Measurements from ENCODE around the gene CCDC61. TPM values are rescaled to one million over a fixed set of nuclear protein-coding genes. Genes with fewer than 3 reads are reported as not detected.

Gene CCDC61
- total and polyA plus RNA-seq, 2 of the 8 experiments (the other 6 are each of a cell fraction or from before 2014, with no cell fraction given), result 7.8 to 17.4 TPM

DNA sequence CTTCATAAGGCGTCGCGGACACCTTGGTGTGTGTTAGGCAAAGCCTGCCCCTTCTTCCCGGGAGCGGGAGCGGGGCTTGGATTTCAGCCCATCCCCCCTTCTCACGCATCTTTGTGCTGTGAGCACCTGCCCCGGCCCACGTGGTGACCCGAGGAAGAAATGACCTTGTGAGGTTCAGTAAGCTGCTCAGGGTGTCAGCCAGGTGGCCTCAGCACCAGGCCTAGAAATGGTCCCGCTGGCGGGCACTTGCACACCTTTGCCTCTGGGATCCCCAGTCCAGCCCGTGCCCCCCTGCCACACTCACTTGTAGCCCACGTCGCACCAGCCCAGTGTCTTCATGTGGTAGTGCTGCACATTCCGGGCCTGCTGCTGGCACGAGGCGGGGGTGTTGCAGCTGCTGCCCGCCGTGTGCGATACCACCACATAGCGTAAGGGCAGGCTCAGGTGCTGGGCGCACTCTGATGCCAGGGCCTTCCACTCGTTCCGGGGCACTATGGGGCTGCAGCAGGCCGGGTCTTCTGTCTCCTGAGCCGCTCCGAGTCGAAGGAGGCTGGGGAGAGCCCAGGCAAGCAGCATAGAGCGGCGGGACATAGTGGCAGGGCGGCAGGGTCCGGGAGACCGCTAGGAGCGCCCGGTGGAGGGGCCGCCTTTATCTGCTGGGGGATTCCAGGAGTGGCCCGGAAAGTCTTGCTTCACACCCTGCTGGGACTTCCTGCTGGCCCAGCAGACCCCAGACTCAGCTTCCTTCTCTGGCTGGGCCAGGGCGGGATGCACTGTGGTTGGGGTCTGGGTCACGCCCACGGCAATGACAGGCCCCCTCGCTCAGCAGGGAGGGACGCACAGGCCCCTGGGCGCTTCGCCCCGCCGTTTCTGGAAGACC is 27.4 kb downstream of the CCDC61 start, which contains the start of gene PGLYRP1:
Gene PGLYRP1, minus strand, starts transcription at position 623 of the 880 bp plus-strand sequence. Its CDS starts 32 bp downstream, at position 591.
- Histone ChIP-seq H3K56ac (replicated peaks; ENCODE audit: insufficient read length, low read depth, low read length) (no peak within 1 kb of the TSS), H3K9me3 (ENCODE audit: insufficient read depth in 2 of 2, low read depth in 1 of 2, low read length in 1 of 2) (no peaks in the 10 kb centered on the region), H4K5ac (ENCODE audit: insufficient read length, low read depth, low read length) (no peak within 1 kb of the TSS), H3K4me3 (ENCODE audit: extremely low read depth in 1 of 4, insufficient read depth in 2 of 4, low read depth in 3 of 4, low read length in 4 of 4) (no peak within 1 kb of the TSS), H3K4me2 (ENCODE audit: insufficient read depth in 1 of 2, low read depth in 2 of 2, low read length in 2 of 2) (no peak within 1 kb of the TSS; a peak in 1 of 4 replicates), H3K36me3 (ENCODE audit: control insufficient read depth in 2 of 4, insufficient read depth in 4 of 4, low read length in 3 of 4) (no peaks in the 10 kb centered on the region; a peak in 2 of 8 replicates), H4K20me1 (replicated peaks in 1 of 2; ENCODE audit: control insufficient read depth in 1 of 2, insufficient read depth in 2 of 2, low read length in 2 of 2) (peaks cover under 1 to 2% of the 10 kb centered on the region in 2 experiments), H3K18ac (ENCODE audit: extremely low read depth, low read length) (peak within 1 kb of the TSS; percentile 25; the same call in 1 of the 2 replicates), H4K91ac (replicated peaks; ENCODE audit: insufficient read length, low read length) (no peak within 1 kb of the TSS), H2BK12ac (ENCODE audit: low read depth, low read length) (0 out of 2 replicates have a peak within 1 kb of the TSS, but pooled peaks have one; percentile 9), H2BK15ac (ENCODE audit: low read length) (peak within 1 kb of the TSS; percentile 12; the same call in 1 of the 2 replicates), H3K23me2 (ENCODE audit: low read depth, low read length) (no peaks in the 10 kb centered on the region), H3K14ac (ENCODE audit: insufficient read length) (no peak within 1 kb of the TSS), H3K9ac (replicated peaks in 1 of 4; ENCODE audit: extremely low read depth in 1 of 4, low read depth in 3 of 4, low read length in 3 of 4) (no peak within 1 kb of the TSS; a peak in 1 of 7 replicates), H2AK5ac (ENCODE audit: low read depth, low read length) (0 out of 2 replicates have a peak within 1 kb of the TSS, but pooled peaks have one; percentile 28), H3K4me1 (replicated peaks in 1 of 4; ENCODE audit: control insufficient read depth in 3 of 4, insufficient read depth in 4 of 4, low read length in 3 of 4) (peaks cover 0 to 14% (median 8%) of the 10 kb centered on the region in 4 experiments; a peak in 6 of 7 replicates), H3K79me2 (ENCODE audit: control insufficient read depth in 1 of 2, insufficient read depth in 2 of 2, low read length in 2 of 2) (no peaks in the 10 kb centered on the region), H2BK20ac (ENCODE audit: low read length) (no peak within 1 kb of the TSS), H2BK5ac (ENCODE audit: low read depth, low read length) (no peak within 1 kb of the TSS), H3K79me1 (ENCODE audit: low read depth, low read length) (no peaks in the 10 kb centered on the region), H4K8ac (ENCODE audit: extremely low read depth, insufficient read depth, low read length) (peak within 1 kb of the TSS; percentile 91), H2AFZ (ENCODE audit: low read length) (no peak within 1 kb of the TSS), H3K27ac (ENCODE audit: low read depth, low read length) (no peak within 1 kb of the TSS), H3K23ac (ENCODE audit: insufficient read length) (no peak within 1 kb of the TSS), H3K4ac (replicated peaks; ENCODE audit: insufficient read length, low read depth, low read length) (no peak within 1 kb of the TSS), H3K27me3 (replicated peaks in 1 of 4; ENCODE audit: control insufficient read depth in 3 of 4, extremely low read depth in 1 of 4, insufficient read depth in 3 of 4, low read length in 3 of 4) (0 out of 7 replicates have a peak, but pooled peaks cover 0 to 2% (median 0%) of the 10 kb centered on the region in 4 experiments), H2BK120ac (replicated peaks; ENCODE audit: low read depth, low read length) (no peak within 1 kb of the TSS)
- POLR2A ChIA-PET (ENCODE audit: partially characterized antibody), result interaction anchor here (1.0 to 2.7 kb wide), 7 partner anchors 10 to 362 kb away, joined by 3 to 7 read pairs (median 4); no protein-coding TSS in a partner anchor
- DNase-seq (ENCODE audit: low read depth in 1 of 2, low spot score in 2 of 2), result no peak
- 83% methylated on average over 38 of the region's 47 CpGs; no CpG with 5 or more reads in 1 of the 2 experiments for WGBS, 2 experiments (ENCODE audit: extremely low coverage in 1 of 2, insufficient coverage in 1 of 2, insufficient read length in 1 of 2, insufficient replicate concordance in 2 of 2, low coverage in 1 of 2, low lambda C conversion rate in 2 of 2, missing lambda C conversion rate in 1 of 2)
- CTCF ChIA-PET (ENCODE audit: partially characterized antibody), result interaction anchor here (0.6 to 17.0 kb wide), 11 partner anchors 10 to 952 kb away, joined by 3 to 250 read pairs (median 3); no protein-coding TSS in a partner anchor
- FAIRE-seq, result no peak
- TF ChIP-seq CHD2 (IDR thresholded peaks at IDR 0.05; ENCODE audit: low read length) (no peak), RFX5 (IDR thresholded peaks at IDR 0.05; ENCODE audit: borderline replicate concordance, low read depth, low read length) (no peak), SRF (IDR thresholded peaks at IDR 0.05; ENCODE audit: low read depth, low read length) (no peak)
- TF ChIP-seq, protein P1, sequence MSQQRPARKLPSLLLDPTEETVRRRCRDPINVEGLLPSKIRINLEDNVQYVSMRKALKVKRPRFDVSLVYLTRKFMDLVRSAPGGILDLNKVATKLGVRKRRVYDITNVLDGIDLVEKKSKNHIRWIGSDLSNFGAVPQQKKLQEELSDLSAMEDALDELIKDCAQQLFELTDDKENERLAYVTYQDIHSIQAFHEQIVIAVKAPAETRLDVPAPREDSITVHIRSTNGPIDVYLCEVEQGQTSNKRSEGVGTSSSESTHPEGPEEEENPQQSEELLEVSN (IDR thresholded peaks at IDR 0.05), result peak; percentile 88
- TF ChIP-seq, protein P2, sequence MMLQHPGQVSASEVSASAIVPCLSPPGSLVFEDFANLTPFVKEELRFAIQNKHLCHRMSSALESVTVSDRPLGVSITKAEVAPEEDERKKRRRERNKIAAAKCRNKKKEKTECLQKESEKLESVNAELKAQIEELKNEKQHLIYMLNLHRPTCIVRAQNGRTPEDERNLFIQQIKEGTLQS (IDR thresholded peaks at IDR 0.05; ENCODE audit: insufficient read depth, low read depth, low read length), result no peak
- TF ChIP-seq, protein P3, sequence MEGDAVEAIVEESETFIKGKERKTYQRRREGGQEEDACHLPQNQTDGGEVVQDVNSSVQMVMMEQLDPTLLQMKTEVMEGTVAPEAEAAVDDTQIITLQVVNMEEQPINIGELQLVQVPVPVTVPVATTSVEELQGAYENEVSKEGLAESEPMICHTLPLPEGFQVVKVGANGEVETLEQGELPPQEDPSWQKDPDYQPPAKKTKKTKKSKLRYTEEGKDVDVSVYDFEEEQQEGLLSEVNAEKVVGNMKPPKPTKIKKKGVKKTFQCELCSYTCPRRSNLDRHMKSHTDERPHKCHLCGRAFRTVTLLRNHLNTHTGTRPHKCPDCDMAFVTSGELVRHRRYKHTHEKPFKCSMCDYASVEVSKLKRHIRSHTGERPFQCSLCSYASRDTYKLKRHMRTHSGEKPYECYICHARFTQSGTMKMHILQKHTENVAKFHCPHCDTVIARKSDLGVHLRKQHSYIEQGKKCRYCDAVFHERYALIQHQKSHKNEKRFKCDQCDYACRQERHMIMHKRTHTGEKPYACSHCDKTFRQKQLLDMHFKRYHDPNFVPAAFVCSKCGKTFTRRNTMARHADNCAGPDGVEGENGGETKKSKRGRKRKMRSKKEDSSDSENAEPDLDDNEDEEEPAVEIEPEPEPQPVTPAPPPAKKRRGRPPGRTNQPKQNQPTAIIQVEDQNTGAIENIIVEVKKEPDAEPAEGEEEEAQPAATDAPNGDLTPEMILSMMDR (IDR thresholded peaks at IDR 0.05; ENCODE audit: control extremely low read depth in 1 of 3, insufficient read depth in 1 of 3, low read depth in 1 of 3, low read length in 3 of 3), result no peak

All from H1 (cell line).